Measurements from ENCODE around the gene A3GALT2. TPM values are rescaled to one million over a fixed set of nuclear protein-coding genes. Genes with fewer than 3 reads are reported as not detected.

The A3GALT2 gene
- under 1 TPM in 1 of 2 donors, not detected in 1; 0.24 TPM for total RNA-seq
- long read RNA-seq, donor 1: 0 reads
- long read RNA-seq, donor 2: 0 reads

DNA sequence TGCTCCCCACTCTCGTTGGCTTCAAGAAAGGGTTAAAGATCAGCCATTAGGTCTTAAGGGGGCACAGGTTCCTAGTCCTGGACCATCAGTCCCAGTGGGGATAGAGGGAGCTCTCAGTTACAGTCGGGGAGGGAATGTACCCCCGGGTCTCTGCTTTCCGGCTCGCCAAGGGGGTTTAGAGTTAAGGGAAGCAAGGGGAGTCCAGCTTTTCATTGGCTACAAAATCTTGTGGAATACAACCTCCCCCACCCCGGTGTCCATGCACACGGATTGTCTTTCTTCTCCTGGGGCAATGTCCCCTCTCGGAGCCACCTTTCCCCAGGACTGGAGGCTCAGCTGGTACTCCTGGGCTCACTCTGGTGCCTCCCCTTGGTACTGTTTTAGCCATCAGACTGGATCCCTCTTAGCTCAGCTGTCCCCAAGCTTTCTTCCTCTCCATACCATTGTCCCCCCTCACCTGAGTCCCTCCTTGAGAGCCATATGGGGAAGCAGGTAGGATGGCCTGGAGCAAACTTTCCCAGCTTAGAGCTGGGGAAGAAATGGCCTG, at the start of gene A3GALT2:
A3GALT2 (minus strand) TSS at position 480 of the 547 bp plus-strand sequence; CDS start at position 480, 0 bp downstream.
- no peak for DNase-seq (ENCODE audit: low spot score)
- intact Hi-C loops (cut with DNase I): no loop called here

DNA sequence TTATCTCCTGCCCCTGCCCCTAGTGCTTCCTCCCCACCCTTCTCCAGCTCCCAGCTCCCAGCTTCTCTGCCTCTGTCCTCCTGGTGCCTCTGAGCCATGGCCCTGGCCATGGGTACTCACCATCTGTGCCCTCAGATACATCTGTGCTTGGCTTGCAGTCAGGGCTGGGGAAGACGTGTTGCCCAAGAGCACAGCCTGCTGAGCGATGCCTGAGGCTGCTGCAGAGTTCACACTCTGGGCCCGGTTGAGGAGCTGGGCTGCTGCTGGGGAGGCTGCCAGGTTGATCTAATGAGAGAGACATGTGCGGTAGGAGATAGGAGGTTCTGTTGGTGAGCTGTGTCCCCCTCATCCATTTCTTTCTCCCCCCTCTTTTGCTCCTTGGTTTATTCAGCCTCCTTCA, 49.4 kb upstream of the A3GALT2 start:
- no peak for DNase-seq (ENCODE audit: low spot score)
- intact Hi-C loops (cut with DNase I): loop anchor here (5.0 to 10.0 kb wide), 2 partner anchors 94 to 597 kb away; no protein-coding TSS in a partner anchor

DNA sequence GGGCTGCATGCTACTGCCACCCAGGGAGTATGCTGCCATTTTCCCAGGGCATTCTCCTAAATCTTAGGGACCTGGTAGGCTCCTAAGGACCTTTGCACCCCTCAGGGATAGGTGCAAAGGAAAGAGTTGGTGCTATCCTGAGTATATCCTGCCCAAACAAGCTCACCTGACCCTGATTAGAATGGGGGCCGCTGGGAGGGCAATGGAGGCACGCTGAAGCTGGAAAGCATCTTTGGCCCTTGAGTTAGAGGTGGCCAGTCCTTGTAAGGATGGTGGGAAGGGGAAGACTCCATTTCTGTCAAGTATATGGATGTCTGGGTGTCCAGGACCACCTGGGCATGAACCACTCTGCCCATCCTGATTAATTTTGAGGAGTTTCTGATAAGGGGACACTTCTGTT, 48.9 kb upstream of the A3GALT2 start:
- intact Hi-C loops (cut with DNase I): loop anchor here (1.0 to 10.0 kb wide), 4 partner anchors 72 to 598 kb away; no protein-coding TSS in a partner anchor

DNA sequence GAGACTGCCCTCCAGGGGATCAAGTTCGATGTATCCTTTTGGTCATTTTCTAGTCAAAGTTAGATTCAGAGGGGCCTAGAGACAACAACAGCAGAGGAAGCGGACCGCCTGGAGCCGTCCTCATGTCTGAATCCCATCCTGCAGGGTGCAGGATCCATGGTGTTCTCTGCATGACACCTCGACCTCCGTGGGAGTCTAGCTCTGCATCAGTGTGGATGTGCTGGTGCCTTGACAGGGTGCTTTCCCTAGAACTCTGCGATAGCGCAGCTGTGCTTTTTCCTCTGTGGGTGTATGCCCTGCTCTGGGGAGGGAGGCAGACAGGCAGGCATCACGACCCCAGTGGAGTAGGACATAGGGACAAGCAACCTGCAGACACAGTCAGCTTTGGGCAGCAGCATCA, 48.2 kb upstream of the A3GALT2 start:
- intact Hi-C loops (cut with DNase I): loop anchor here in 1 of 2 donors (1.0 to 5.0 kb wide), 2 partner anchors 72 to 149 kb away; no protein-coding TSS in a partner anchor

More for the DNA sequence above, 48.9 kb upstream of the A3GALT2 start:
- DNase-seq (ENCODE audit: low spot score): no peak

DNA sequence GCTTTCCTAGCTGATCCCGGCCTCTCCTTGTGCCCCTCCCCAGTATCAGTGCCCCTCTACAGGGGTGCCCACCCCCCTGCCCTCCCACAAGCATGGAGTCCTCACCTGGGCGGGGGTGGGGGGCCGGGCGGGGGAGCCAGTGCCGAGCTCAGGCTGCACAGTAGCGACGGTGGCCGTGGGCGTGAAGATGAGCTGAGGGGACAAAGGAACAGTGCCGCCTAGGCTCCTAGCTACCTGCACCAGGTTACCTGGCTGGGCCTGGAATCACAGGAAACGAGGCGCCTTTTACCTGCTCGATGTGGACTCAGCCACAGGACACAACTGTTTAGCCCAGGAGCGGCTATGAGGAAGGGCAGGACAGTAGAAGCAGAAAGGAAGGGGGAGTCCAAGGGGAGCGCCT, 47.5 kb upstream of the A3GALT2 start:
- no peak for DNase-seq (ENCODE audit: low spot score)
- intact Hi-C loops (cut with DNase I): loop anchor here in 1 of 2 donors (5.0 kb wide), 1 partner anchor 71 kb away; no protein-coding TSS in a partner anchor

More for the DNA sequence above, 48.2 kb upstream of the A3GALT2 start:
- DNase-seq (ENCODE audit: low spot score): no peak

DNA sequence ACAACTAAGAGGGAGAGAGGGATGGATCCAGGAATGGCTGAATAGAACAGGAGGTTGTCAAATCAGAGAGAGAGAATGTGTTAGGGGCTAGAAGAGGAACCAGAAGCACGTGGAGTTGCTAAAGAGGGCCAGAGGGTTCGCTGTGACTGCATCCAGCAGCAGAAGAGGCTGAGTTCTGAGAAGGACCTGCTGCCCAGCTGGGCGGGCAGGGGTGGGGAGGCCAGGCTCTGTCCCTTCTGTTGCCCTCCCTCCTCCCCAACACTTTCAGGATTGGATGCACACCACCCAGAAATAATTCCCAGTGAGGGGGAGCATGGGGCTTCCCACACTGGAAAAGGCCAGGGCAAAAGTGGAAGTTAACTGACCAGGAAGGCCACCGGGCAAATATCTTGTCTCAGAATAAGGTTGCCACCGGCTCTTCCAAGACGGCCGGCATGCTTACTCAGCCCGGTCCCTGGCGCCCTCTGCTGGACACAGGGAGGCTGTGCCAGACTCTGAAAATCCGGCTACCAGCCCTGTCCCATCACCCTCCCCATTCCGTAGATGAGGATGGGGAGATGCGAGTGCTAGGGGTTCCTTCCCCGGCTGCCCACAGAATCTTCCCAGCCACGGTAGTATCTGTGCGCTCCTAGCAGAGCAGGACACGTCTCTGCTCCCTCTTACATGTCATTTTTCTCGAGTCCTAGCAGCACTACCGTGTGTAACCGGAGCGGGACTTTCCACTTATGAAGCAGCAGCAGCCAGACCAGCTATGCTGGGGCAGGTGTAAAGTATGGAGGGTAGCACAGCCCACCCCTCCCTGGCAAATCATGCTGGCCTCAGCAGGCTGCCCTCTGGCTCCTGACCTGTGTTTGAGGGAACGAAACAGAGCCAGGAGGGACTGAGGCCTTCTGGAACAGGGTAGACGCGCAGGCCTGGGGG, 46.8 kb upstream of the A3GALT2 start:
- peak; percentile 97 for DNase-seq (ENCODE audit: low spot score)
- intact Hi-C loops (cut with DNase I): loop anchor here in 1 of 2 donors (5.0 kb wide), 1 partner anchor 70 kb away; no protein-coding TSS in a partner anchor

DNA sequence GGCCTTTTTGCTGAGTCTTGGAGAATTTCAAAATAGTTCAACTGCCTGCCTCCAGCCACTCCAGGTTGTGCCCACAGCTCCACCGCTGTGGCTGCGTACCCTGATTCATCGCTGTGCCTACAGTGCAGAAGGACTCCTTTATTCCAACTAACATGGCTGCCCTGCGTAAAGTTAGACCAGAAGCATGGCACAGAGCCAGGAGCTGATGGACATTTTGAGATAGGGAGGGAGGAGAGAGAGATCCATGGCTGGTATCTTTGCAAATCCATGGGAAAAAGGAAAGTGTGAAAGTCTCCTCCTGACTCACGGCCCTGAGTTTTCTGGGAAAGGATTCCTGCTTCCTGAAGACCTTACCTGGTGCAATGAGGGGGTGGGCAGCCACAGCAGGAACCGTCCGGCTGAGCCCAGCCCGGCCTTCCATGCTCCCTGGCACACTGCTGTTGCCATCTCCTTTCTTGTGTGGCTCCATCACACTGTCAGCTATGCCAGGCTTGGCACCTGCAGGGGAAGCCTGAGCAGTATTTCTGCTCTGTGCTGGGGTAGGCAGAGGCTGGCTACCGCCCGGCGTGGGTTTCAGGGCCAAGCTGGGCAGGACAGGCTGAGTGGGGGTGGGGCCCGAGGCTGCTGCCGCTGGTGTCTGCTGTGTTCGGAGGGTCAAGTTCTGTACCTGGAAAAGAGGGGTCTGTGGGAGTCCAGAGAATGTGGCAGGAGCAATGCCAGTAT, 46.0 kb upstream of the A3GALT2 start:
- no peak for DNase-seq (ENCODE audit: low spot score)

DNA sequence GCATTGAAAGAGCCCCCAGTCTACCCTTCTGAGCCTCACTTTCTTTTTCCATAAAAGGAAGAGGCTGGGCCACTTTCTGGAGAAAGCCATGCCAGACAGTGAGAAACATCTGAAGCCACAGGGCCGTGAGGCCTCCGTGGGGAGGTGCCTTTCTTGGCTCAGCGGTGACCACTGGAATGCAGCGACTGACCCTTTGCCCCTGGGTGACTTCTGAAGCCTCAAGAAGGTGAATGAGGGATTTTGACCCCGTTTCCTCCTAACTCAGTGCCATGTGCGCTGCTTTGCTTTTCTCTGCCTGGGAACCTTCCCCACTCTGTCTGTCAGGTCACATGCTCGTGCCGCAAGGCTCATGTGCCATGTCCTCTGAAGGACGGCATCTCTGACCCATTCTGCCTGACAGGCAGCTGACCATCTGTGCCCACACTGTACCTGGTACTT, 44.7 kb upstream of the A3GALT2 start:
- intact Hi-C loops (cut with DNase I): loop anchor here (2.0 to 5.0 kb wide), 2 partner anchors 63 to 68 kb away; no protein-coding TSS in a partner anchor
- DNase-seq (ENCODE audit: low spot score): peak; percentile 87

More for the DNA sequence above, 46.0 kb upstream of the A3GALT2 start:
- intact Hi-C loops (cut with DNase I): loop anchor here in 1 of 2 donors (5.0 kb wide), 1 partner anchor 70 kb away; no protein-coding TSS in a partner anchor

DNA sequence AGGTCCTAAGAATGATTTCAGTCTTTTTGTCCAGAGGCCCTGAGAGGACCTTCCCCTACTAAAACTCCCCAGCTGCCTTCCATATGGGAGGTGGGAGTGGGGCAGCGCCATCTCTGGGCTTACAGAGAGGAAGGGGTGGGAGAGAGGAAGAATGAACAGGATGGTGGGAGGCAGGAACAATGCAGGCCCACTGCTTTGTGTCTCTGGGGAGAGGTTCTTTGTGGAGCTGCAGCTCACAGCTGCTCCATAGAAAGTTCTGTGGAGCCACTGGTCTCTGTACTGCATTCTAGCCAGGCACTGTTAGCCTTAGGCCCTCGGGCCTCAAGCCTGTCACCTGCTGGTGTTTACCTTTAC, 43.6 kb upstream of the A3GALT2 start:
- intact Hi-C loops (cut with DNase I): loop anchor here in 1 of 2 donors (2.0 kb wide), 1 partner anchor 62 kb away; no protein-coding TSS in a partner anchor
- no peak for DNase-seq (ENCODE audit: low spot score)

DNA sequence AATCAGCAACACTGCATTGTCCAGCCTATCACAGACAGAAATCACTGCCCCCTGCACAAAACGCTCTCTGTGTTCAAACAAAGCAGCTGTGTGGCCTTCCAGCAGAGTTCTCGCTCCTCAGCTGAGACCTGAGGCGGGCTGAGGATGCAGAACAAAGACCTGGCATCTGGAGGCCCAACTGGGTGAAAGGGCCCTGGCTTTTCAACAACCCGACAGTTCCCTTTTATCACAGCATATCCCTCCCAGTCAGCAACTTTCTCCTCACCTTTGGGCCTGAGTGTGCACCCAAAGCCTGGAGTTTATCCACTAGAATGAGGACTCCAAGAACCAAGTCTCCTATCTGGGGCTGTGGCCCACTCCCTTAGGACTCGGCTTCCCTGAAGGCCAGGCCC, 42.6 kb upstream of the A3GALT2 start:
- DNase-seq (ENCODE audit: low spot score): no peak
- intact Hi-C loops (cut with DNase I): no loop called here

DNA sequence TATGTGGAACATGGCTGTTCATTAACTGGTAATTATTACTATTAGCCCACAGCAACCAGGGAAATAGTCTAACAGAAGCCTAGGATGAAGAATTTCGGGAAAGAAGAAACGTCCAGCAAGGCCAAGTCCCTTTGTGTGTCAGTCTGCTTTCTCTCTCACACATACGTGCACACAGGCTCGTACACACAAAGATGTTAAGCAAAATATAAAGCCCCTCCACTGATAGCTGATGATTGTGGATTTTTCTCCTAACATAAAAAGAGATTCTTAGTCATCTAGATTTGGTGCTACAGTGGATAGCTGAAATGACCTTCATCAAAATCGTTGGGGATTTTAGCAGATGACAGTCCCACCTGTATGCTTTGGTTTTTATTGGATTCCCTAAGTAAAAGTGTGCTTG, 42.1 kb upstream of the A3GALT2 start:
- no peak for DNase-seq (ENCODE audit: low spot score)
- intact Hi-C loops (cut with DNase I): no loop called here

DNA sequence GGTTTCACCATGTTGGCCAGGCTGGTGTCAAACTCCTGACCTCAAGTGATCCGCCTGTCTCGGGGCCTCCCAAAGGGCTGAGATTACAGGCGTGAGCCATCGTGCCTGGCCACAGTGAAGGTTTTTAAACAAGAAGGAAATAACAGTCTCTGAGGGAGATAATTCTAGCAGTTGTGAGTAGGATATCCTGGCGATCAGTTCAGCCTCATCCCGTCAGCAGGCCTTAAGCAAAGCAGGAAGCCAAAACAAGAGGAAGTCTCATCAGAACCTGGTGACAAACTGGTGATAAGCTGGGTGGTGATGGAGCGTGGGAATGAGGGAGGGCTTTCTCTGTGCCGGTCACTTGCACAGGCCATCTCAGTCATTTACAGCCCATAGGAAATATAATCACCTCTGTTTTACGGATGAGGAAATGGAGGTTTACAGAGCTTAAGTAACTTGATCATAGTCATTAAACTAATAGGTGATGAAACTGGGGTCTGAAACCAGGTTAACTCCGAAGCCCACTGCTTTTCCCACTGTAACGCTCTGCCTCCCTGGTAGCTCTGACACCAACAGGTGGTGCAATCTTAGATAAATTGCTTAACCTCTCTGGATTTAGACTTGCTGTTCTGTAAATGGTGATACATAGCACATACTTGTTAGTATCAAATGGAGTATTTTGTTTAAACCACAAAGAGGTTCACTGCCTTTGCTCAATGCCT, 40.8 kb upstream of the A3GALT2 start:
- intact Hi-C loops (cut with DNase I): no loop called here
- DNase-seq (ENCODE audit: low spot score): no peak

DNA sequence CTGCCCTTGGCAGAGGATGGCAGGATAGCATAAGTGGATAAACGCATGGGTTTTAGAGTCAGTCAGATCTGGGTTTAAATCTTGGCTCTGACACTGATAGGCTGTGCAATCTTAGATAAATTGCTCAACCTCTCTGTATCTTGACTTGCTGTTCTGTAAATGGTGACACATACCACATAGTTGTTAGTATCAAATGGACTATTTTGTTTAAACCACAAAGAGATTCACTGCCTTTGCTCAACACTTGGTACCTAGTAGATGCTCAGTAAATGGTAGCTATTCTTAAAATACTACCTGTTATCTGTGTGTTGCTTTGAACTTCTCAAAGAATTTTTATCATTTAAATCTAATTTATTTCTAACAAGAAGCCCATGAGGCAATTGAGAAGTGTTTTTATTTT, 39.5 kb upstream of the A3GALT2 start:
- no peak for DNase-seq (ENCODE audit: low spot score)
- intact Hi-C loops (cut with DNase I): no loop called here

DNA sequence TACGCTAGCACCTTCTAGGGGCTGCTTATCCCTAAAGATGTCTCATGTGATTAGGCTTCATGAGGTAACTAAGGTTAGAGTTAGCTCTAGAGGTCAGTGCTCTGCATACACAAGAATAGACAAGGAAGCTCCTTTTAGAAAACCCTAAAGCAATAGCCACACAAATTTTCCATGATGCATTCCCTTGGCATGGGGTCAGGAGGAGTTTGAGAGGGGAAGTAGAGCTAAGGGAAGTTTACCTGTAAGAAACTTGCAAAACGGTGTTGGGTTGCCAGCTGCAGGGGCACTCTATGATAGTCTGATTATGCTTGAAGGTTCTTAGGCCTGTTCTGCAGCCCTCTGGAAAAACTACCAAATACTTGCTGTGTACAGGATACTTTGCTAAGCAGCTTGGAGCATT, 39.0 kb upstream of the A3GALT2 start:
- no peak for DNase-seq (ENCODE audit: low spot score)
- intact Hi-C loops (cut with DNase I): no loop called here

DNA sequence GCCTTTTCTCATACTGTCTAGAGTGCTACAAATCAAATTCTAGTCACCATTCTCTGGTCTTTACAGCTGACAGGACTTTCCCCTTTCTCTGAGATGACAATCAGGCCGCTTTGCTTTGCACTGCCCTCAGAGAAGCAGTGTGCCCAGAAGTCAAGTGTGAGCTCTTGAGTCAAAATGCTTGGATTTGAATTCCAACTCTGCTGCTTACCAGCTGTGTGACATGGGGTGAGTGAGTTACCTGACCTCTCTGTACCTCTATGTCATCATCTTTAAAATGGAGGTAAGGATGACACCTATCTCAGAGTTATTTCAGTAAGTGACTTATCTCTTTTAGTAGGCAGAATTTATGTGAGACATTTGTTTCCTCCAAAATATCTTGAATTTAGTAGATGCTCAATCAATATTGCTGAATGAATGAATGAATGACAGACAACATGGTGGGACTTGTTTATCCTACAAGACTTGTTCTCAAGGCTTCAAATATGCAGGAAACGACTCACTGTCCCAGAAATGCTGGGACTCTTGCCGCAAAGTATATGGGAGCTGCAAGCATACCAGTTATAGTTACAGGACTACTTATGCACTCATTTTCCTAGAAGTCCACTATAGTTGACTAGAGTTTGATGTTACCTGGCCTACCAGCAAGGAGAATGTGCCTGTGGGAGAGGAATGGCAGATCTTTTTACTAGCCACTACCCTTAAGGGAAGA, 38.1 kb upstream of the A3GALT2 start:
- DNase-seq (ENCODE audit: low spot score): no peak
- intact Hi-C loops (cut with DNase I): no loop called here

DNA sequence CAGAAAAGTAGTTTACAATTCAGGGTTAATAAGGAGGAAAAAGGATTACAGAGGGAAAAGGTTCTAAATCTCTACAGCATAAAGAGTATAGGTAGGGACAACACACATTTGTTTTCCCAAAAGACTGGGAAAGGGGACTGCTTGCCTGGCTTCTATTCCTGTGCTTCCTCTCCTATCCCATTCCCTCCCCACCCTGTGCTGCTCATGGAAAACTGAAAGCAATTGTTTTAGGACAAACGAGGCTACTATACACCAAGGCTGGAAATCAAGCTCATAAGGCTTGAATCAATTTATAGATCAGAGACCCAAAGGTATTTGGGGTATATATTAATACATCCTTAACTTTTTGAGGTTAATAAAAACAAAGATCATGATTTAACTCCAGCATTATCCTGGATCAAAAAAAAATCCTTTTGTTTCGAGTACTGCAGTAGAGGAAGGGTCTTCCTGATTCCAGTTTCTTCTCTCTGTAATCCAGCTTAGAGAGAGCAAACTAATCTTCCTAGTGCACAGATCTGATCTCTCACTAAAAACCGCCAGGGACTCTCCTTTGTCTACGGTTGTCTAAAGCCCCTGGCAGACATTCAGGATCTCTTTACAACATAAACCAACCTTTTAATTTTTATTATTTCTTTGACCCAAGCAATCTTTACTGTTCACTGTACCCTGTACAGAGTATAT, 37.4 kb upstream of the A3GALT2 start:
- DNase-seq (ENCODE audit: low spot score): no peak
- intact Hi-C loops (cut with DNase I): no loop called here

DNA sequence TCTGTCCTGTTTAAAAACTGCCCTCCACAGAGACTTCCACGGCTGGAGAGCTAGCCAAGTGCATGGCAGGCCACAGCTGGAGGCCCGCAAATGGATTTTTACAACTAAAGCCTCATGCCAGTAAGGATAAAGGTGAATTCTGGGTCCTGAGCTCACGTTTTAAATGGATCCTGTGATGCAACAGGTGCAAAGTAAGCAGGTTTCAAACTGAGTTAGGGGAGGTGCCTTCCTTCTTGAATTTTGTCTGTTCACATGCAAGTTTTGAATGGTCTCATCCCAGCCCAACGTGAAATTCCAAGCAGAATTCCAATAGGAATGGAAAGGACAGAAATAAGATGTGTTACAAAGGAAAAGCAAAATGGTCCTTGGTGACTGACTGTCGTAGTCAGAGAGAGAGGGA, 36.2 kb upstream of the A3GALT2 start:
- DNase-seq (ENCODE audit: low spot score): no peak
- intact Hi-C loops (cut with DNase I): no loop called here

Measured in posterior vena cava (tissue), 2 donors.